GM12873 (cell line): ENCODE measurements around the gene SH3GL1.

Experiments
- TF ChIP-seq, protein P1 (sequence below): IDR thresholded peaks from 2 replicates; pipeline ENCODE4 v1.5.1; 2012; ENCODE audit warnings: low read depth, mild to moderate bottlenecking, moderate library complexity, low read length, control low read depth; ENCODE audit not compliant: insufficient read depth; ENCODE audit errors: missing control alignments

The SH3GL1 gene

DNA sequence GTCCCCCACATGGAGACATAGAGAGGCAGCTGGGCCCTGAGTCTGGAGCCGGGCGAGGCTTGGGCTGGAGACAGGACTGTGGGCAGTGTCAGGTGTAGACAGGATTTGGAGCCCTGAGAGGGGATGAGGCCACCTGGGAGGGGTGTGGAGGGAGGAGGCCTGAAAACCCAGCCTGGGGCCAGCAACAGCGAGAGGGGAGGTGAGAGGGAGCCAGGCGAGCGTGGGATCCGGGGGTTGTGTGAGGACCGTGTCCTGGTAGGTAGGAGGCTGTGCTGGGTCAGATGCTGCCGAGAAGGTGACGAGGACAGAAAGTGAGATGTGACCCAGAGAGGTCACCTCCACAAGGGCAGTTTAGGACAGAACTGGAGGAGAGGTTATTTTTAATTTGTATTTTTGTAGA is 49.6 kb downstream of the SH3GL1 start:
- TF ChIP-seq, protein P1, sequence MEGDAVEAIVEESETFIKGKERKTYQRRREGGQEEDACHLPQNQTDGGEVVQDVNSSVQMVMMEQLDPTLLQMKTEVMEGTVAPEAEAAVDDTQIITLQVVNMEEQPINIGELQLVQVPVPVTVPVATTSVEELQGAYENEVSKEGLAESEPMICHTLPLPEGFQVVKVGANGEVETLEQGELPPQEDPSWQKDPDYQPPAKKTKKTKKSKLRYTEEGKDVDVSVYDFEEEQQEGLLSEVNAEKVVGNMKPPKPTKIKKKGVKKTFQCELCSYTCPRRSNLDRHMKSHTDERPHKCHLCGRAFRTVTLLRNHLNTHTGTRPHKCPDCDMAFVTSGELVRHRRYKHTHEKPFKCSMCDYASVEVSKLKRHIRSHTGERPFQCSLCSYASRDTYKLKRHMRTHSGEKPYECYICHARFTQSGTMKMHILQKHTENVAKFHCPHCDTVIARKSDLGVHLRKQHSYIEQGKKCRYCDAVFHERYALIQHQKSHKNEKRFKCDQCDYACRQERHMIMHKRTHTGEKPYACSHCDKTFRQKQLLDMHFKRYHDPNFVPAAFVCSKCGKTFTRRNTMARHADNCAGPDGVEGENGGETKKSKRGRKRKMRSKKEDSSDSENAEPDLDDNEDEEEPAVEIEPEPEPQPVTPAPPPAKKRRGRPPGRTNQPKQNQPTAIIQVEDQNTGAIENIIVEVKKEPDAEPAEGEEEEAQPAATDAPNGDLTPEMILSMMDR = no peak

DNA sequence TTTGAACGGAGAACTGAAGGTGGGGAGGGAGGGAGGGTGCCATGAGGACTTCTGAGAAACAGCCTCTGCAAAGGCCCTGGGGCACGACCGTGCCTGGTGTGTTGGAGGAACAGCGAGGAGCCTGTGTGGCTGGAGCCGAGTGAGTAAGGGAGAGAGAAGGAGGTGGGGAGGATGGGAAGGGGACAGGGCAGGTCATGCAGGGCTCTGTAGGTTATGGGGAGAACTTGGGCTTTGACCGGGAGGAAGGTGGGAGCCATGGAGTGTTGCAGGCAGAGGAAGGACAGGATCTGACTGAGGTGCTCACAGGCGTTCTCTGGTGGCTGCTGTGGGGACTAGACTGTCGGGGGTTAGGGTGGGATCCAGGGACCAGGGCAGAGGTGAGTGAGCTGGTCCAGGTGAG is 50.2 kb downstream of the SH3GL1 start:
- TF ChIP-seq, protein P1 = no peak

DNA sequence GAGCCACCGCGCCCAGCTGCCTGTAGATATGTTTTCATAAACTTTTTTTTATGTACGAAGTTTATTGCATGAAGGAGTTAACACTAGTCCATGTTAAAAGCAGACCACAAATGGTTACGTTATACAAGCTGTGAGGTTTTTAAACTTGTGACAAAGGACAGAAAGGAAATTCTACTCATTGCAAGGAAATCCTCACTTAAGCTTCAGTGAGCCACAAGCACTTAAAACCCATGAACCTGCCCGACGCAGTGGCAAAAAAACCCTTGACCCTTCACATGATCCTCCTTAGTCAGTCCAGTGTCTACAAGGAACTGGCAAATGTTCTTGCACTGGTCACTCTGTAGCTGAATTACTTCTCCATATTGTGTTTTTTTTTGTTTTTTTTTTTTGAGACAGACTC is 52.8 kb downstream of the SH3GL1 start:
- TF ChIP-seq, protein P1 = no peak

DNA sequence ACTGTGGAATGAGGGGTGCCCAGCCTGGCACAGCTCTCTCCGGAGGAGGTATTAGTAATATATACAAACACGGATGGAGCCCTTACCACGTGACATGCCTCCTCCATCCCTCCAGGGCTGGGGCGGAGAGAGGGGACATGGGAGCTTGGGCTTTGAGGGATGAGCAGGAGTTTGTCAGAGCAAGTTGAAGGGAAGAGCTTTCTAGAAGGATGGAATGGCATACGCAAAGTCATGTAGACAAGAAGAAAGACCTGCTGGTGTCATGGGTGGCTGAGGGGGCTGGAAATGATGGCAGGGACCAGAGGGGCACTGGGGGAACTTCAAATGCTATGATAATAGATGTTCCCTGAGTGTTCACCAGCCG is 54.3 kb downstream of the SH3GL1 start:
- TF ChIP-seq, protein P1 = no peak

DNA sequence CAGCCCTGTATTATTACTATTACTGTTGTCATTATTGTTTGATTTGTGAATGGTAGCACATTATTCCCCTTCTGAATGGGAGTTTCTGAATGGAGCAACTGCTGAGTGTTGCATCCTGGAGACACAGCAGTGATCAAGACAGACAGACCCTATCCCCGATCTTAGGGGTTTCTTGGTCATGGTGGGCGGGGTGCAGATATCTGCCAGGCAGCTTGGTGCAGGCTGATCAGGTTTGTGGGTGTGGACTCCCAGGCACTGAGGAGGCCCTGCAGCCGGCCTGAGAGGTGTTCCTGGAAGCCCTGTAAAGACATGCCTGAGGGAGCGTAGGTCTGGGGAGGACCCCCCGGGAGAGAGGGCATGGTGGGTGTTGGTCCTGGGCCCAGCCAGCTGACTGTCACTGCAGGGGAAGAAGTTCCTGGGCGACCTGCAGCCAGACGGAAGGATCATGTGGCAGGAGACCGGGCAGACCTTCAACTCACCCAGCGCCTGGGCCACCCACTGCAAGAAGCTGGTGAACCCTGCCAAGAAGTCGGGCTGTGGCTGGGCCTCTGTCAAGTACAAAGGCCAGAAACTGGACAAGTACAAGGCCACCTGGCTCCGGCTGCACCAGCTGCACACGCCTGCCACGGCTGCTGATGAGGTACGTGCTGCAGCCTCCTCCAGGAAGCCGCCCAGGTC is 54.9 kb downstream of the SH3GL1 start:
- TF ChIP-seq, protein P1 = no peak

DNA sequence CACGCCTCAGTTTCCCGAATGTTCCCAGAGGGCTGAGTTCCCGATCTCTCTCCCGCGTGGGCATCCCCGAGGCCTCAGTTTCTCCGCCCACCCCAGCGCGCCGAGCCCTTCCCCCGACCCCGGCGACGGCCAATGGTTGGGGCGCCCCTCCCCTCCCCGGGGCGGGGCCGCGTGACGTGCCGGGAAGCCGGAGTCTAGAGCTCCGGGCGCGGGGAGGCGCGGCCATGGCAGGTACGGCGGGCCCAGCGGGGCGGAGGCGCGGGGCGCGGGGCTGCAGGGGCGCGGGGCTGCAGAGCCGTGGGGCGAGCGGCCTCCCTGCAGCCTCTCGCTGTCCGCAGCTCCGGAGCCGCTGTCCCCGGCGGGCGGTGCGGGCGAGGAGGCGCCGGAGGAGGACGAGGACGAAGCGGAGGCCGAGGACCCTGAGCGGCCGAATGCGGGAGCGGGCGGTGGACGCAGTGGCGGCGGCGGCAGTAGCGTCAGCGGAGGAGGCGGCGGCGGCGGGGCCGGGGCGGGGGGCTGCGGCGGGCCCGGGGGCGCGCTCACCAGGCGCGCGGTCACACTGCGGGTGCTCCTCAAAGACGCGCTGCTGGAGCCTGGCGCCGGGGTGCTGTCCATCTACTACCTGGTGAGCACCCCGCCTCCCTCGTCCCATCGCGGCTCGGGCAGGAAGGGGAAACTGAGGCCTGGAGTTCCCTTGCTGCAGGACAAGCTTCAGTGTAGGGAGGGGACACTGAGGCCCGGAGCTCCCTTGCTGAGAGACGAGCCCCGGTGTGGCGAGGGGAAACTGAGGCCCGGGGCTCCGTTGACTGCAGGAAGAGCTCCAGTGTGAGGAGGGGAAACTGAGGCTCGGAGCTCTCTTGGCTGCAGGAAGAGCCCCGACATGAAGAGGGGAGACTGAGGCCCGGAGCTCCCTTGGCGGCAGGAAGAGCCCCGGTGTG is 56.7 kb downstream of the SH3GL1 start, which contains the start of gene MPND:
MPND (plus strand) TSS at position 193 of the 938 bp plus-strand sequence; CDS start at position 225, 32 bp downstream.
- TF ChIP-seq, protein P1 = no peak
